ENCODE data around the gene RFTN1.

RFTN1 gene

DNA sequence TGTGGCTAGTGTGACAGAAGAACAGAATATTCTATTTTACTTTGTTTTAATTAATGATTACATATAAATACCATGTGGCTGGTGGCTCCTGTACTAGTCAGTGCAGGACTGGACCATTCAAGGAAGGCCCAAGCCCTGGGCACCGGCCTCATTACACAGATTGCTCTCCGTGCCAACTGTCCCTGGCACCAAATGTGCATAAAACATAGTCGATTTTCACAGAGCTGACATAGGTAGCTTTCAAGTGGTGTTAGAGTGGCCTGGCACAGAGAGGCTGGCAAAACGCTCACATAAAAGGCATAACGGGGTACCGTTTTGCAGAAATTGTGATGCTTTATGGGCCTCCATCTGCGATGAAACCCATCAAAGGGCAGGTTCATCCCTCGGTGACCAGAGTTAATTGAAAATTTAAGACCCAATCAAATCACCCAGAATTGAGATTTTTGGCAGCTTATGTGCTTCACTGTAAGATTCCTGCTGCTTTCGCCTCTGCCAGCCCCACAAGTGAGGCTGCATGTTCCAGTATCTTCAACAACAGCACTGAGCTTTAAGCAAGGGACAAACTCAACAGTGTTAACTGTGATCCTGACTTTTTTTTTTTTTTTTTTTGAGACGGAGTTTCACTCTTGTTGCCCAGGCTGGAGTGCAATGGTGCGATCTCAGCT is 25.9 kb downstream of the RFTN1 start:
- DNase-seq (ENCODE audit: low read depth in 2 of 2) = no peak

DNA sequence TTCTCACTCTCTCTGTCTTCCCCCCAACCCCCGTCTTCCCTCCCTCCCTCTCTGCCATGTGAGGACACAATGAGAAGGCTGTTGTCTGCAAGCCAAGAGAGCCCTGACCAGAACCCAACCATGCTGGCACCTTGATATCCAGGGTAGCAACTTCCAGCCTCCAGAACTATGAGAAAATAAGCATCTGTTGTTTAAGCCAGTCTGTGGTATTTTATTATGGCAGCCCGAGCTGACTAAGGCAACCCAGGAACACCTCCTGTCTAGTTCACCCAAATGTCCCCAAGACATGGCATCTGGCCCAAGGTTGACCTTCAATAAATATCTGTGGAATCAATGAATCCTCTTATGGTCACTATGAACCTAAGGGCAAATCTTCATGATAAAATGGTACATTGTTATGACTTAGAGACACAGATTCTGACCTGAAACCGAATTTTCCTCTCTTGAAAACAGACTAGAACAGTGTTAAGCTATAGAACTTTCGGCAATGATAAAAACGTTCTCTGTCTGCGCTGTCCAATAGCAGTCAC is 26.5 kb downstream of the RFTN1 start:
- no peak for DNase-seq (ENCODE audit: low read depth in 2 of 2)

DNA sequence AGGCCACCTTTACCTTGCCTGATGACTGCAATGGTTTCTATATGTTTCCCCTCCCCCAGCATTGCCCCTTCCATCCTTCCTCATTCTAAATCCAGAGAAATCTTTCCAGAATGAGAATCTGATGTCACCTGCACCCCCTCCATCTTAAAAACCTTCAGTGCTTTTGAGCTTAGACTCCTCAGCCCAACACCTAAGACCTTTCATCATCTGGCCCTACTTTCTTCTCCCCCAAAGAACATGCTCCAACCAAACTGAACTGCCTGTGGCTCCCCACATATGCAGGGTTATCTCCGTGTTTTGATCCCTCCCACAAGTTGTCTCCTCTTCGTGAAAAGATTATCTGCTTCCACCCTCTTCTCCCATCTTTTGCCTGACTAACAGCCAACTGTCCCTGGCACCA is 27.3 kb downstream of the RFTN1 start:
- DNase-seq (ENCODE audit: low read depth in 2 of 2) = no peak

DNA sequence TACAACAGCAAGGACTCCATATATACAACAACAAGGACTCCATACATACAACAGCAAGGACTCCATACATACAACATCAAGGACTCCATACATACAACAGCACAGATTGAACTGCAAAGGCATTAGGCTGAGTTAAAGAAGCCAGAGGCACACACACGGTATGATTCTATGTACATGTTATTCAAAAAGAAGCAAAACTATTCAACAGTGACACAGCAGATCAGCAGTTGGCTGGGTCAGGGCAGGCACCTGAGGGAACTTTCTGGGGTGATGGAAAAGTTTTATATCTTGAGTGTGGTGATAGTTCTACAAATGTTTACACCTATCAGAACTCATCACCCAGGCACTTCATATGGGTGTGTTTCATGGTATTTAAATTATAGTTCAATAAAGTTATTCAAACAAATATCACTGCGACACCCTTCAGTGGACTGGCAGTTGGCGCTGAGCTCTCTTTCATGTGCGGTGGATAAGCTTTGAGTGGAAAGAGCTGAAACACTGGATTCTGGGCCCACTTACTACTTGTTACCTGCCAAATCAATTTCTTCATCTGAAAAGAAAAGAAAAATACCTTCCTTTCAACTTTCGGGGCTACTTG is 28.0 kb downstream of the RFTN1 start:
- no peak for DNase-seq (ENCODE audit: low read depth in 2 of 2)

DNA sequence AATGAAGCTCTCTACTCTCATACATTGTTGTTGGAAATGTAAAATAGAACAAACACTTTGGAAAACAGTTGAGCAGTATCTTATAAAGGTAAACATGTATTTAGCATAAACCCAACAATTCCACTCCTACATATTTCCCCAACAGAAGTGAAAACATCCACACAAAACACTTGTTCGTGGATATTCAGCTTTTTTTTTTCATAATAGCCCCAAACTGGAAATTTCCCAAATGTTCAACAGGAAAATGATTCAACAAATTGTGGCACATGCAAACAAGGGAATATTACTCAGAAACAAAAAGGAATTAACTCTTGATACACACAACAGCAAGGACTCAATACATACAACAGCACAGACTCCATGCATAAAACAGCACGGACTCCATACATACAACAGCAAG is 28.5 kb downstream of the RFTN1 start:
- DNase-seq (ENCODE audit: low read depth in 2 of 2) = no peak

DNA sequence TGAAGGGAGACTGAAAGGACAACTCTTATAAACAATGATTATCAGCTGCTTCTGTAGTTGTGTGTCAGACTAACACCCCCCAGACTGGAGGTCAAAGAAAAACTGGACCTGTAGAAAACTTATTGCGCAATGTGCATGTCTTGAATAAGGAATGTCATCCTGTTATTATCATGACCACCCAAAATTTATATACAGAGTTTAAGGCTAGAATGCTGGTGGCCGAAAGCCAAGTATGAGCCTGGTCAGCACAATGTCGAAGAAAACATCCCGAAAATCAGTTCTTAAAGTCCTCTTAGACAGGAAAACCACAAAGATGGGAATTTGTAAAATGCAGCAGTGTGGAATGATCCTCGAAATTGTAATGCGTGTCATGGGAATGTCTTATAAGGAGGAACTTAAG is 29.3 kb downstream of the RFTN1 start:
- no peak for DNase-seq (ENCODE audit: low read depth in 2 of 2)

DNA sequence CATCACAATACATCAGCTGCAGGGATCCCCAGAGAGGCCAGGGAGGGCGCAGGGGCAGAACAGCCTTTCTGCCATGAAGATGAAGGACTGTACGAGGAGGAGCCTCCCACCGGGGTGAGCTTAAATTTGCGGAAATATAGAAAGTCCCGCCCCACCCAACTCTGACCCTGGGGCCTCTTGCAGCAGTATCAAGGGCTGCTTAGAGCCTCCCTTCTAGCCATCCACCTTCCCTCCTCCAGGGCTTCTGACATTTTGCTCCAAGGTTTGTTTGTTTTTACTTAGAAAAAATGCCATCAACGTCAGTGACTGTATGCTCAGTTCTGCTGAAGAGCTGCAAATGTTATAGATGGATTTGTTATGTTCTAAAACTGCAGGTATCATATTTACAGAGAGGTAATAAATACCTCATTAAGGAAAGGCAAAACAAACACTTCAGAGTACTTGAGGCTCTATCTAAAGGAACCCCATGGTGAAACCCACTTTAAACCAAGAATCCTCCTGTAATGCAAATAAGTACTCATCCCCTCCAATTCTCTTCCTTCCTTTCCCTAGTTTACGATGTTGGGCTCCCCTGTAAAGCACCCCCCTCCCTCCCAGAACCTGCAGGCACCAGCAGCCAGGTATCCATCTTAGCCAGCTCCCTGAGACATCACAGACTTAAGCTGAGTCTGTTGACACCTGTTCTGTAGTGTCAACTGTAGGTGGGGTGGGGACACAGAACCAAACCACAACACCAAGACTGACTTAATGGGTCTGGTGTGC is 30.5 kb downstream of the RFTN1 start:
- no peak for DNase-seq (ENCODE audit: low read depth in 2 of 2)

DNA sequence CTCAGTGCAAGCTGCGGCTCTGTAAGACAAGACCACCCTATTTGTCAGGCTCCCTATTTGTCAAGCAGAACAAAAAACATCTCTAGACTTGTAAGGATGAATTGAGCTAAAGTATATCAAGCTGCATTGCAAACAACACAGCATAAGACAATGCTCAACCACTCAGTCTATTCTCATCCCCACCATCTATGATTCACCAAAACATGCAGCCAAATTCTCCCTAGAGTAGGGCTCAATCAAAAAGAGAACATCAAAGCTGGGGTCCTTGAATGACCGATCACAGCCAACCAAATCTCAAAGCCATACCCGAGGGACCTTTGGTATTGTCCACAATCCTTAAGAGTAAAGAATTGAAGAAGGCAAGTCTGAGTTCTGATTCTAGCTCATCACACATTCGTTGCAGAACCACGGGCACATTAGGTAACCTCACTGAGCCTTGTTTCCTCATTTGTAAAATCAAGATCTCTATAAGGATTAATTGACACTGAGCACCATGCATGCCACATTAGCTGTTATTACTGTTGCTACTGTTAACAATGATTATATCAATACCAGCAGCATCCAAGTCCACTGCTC is 31.2 kb downstream of the RFTN1 start:
- no peak for DNase-seq (ENCODE audit: low read depth in 2 of 2)

DNA sequence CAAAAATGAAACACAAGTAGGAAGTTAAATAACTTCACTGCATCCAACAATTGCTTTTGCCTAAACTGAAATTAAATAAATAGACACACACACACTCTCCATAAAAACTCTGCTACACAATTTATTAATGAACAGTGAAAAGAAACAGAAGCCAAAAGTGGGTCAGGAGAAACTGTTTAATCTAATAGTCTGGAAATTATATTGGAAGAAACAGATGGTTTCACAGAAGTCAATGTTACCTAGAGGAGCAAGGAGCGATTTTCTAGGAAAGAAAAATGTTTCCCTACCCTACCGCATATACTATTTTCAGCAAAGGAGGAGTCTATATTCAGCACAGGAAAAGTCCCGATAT is 32.0 kb downstream of the RFTN1 start:
- no peak for DNase-seq (ENCODE audit: low read depth in 2 of 2)

DNA sequence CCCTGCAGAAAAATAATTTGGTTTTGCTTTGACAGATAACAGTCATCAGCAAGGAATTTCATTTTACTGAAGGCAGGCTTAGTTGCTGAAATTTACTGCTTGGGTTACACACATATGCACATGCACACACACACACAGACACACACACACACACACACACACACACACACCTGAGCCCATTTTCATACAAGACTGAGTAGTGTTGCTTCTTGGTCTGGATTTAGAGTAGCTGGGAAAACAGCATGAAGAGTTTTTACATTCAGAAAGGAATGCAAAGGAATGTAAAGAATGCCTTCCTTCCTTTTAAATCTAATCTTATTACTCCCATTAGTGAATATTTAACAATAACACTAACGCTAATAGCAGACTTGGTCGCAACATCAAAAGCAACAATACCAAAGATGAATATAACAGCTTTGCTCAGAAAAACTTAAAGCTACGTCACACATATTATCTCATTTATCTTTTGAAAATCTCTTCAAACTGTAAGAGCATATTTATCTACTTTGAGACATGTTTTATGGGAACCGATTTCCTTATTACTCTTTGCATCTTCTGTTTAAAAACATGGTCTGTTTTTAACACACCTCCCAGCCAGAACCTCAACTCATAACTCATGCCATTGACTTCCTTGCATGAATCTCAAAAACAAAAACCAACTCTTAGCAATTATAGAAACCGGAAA is 32.5 kb downstream of the RFTN1 start:
- DNase-seq (ENCODE audit: low read depth in 2 of 2) = no peak

DNA sequence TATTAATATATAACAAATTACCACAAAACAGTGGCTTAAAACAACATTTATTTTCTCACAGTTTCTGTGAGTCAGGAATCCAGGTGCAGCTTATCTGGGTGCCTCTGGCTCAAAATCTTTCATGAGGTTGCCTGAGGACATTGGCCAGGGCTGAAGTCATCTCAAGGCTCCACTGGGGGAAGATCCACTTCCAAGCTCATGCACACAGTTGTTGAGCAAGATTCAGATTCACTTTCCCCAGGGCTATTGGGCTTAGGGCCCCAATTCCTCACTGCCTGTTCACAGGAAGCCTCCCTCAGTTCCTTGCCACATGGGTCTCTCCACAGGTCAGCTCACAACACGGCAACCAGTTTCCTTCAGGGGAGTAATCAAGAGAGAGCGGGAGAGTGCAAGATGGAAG is 35.0 kb downstream of the RFTN1 start:
- no peak for DNase-seq (ENCODE audit: low read depth in 2 of 2)

DNA sequence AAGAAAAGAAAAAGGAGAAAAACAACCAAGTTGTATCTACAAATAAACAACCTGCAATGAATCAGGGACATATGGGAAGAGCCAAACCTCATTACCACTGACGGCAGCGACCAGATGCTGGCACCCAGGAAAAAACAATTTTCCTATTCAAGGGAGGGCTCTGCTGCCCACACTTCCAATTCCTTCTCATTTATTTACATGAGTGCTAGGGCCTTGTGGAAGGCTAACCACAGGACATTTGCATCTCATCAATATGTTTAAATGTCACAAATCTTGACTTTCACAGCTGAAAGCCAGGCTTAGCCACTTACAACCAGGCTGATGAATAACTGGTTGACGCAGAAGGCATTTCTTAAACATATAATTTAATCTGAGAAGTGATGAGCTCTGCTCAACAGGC is 36.0 kb downstream of the RFTN1 start:
- DNase-seq (ENCODE audit: low read depth in 2 of 2) = no peak

DNA sequence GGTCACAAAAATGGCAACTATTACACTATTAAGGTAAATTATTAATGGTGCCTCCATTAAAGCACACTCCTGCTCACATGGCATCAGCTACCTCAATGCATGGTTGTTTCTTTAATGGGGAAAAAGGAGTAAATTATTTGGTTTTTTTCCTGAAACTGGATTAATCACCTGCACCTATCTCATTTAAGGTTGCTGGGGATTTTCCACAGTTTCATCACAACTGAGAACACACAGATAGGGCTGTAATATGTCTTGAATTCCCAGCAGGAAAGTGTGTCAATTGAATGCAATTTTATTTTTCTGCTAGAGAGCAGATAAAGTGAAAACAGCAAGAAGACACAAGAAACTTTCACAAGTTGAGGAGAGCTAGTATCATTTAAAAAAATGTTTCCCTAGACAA is 36.4 kb downstream of the RFTN1 start:
- DNase-seq (ENCODE audit: low read depth in 2 of 2) = no peak

DNA sequence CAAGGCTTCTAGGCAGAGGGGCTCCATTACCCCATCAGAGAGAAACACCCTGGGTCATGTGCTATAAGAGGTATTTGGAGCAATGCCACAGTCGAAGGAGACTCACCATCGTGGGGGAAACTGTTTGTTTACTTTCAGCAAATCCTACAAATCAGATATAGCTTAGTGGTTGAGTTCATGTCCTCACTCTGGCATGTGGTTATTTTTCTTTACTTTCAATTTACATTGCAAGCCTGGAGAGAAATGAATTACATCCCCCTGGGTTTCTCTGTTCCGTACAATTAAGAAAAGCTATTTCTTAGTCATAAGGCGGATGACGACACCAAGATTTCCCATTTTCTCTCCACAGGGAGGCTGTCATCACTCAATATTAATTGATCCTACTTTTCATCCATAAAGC is 36.9 kb downstream of the RFTN1 start:
- DNase-seq (ENCODE audit: low read depth in 2 of 2) = no peak

DNA sequence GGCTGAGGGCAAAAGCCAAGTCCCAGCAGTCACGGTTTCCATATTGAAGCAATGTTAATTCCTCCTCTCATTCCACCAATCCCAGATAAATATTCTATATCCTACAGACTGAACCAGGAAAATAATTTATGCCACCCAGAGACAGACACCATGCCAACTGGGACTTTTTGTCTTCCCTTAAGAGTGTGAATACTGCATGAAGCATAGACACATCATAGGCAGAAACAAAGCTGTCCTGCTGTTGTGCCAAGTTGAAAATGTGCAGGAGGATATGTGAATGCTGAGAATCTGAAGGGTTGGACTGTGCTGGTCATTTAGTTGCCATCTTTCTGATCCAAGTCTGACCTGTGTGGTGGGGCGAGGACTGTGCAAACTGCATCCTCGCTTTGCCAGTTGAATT is 37.7 kb downstream of the RFTN1 start:
- DNase-seq (ENCODE audit: low read depth in 2 of 2) = no peak

DNA sequence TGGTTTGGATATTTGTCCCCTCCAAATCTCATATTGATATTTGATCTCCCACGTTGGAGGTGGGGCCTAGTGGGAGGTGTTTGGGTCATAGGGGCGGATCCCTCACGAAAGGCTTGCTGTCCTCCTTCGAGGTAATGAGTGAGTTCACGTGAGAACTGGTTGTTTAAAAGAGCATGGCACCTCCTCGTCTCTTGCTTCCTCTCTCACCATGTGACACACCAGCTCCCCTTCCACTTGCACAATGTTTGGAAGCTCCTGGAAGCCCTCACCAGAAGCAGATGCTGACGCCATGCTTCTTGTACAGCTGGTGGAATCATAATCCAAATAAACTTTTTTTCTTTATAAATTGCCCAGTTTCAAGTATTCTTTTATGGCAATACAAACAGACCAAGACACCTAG is 38.6 kb downstream of the RFTN1 start:
- DNase-seq (ENCODE audit: low read depth in 2 of 2) = no peak

DNA sequence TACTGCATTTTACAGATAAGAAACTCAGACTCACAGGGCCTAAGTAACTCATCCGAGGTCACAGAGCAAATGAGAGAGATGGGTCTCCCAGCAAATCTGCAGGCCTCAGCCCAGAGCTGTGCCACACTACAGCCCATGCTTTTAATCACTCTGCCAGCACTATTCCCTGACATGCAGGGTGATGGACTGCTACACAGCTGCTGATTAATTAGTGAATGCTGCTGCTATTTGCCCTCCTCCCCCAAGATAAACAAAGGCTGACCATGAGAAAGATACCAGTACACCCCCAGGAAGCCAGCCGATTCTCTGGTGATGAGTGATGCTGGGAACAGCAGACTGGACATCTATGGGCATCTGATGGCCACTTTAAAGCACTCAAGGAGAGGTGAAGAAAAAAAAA is 39.3 kb downstream of the RFTN1 start:
- no peak for DNase-seq (ENCODE audit: low read depth in 2 of 2)

DNA sequence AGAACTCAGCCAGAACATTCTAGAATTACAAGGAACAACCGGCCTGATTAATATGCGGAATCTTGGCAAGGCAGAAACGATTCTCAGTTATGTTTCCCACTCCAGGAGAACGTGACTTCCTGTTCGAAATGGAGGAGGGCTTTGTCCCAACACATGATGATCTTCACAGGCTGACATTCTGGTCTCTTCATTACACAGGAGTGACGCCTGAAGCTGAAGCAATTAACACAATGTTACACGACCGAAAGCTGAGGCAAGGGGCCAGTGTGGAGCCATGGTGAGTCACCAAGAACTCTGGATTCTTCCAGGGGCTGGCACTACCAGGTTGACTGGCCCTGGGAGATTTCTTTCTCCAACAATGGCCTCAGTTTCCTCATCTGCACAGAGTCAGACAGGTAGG is 40.9 kb downstream of the RFTN1 start:
- no peak for DNase-seq (ENCODE audit: low read depth in 2 of 2)

DNA sequence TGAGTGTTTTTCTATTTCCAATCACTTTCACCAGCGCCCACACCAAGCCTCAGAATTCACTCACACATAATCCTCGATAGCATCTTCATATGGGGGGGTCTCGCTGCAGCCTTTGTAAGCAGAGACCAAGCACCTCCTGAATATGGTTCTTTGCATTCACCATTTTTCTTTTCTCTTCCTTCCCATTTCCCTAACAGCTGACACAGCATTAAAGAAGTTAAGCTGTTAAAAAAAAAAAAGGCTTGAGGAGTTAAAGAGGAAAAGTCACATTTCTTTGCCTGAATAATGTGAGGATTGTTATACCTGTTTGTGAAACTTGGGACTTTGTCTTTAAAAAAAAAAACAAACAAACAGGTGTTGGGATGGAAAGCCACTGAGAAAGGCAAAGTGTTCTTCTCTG is 41.6 kb downstream of the RFTN1 start:
- DNase-seq (ENCODE audit: low read depth in 2 of 2) = no peak

DNA sequence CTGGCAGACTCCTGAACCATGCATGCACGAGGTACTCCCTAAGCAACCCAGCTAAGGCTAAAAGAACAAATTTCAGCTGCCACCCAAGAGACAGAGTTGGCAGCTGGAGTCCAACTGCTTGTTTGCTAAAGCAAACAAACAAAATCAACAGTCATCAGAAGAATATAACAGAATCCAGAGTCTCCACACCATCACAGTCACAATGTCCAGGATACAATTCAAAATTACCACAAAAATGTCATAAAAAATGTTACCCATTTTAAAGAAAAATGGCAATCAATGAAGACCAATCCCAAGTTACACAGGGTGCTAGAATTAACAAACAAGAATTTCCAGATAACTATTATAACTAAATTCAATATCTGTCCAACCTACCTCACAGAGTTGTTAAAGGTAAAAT is 42.9 kb downstream of the RFTN1 start:
- no peak for DNase-seq (ENCODE audit: low read depth in 2 of 2)

DNA sequence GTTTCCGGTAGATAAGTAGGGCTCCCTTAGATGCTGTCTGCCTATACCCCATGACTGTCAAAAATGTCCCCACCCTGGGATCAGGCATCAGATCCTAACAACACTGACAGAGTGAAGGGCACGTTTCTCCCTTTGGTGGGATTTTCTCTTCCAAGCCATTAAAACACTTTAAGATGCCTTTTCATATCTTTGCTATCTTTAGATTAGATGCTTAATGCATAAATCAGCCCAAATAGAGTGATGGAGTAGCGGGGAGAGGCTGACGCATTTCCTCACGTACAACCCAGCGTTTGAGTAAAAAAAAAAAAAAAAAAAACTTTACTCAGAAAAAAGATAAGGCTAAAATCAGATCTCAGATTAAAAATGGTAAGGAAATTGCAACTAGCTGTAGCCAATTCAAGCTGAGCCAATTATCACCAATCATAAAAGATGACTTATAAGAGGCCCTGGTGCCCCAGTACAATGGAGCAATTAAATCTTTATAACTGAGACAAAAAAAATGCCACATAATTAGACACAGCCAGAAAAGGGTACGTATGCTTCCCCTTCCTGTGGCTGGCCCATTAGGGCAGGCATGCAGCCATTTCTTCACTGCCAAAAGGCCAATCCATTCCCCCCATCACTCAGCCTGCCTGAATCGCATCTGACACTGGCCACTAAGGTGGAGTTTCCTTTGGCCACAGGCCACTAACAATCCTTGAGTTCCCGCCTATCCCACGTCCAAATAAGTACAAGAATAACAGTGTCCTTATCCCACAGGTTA is 45.0 kb downstream of the RFTN1 start:
- no peak for DNase-seq (ENCODE audit: low read depth in 2 of 2)

DNA sequence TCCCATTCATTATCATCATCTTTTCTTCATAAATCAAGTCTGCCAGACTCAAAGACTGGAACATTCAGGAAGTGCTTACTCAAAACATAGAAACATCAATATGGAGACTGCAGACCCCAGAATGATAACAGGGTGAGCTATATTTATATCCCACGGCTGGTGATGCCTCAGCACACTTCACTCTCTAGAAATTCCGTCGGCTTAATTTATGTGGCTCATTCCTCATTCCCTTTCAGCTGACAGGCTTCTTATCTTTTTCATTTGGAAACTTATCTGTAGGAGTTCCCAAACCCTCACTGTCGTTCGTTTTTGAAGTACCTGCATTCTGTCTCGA is 45.5 kb downstream of the RFTN1 start:
- no peak for DNase-seq (ENCODE audit: low read depth in 2 of 2)
